K562 (cell line): ENCODE measurements around the gene RPL3. TPM values are rescaled to one million over a fixed set of nuclear protein-coding genes. Genes with fewer than 3 reads are reported as not detected.

Source experiments
- CTBP1 ChIP-seq: fragments of 450-650 bp; IDR thresholded peaks from 2 replicates; pipeline ENCODE4 v1.6.1; 2016; ENCODE audit warnings: borderline replicate concordance
- HMGN3 ChIP-seq: IDR thresholded peaks from 2 replicates; pipeline ENCODE4 v1.6.1; 2011; ENCODE audit warnings: borderline replicate concordance, low read depth, mild to moderate bottlenecking, mixed read lengths, low read length; ENCODE audit not compliant: insufficient read length; ENCODE audit errors: extremely low read depth
- KDM5B ChIP-seq: fragments of 200-600 bp; sonication (generic); IDR thresholded peaks from 2 replicates; pipeline ENCODE4 v1.6.1; 2012; ENCODE audit warnings: low read depth, mild to moderate bottlenecking, moderate library complexity, low read length, control low read depth, inconsistent platforms; ENCODE audit not compliant: insufficient replicate concordance
- RB1 ChIP-seq: fragments of 450-650 bp; IDR thresholded peaks from 2 replicates; pipeline ENCODE4 v1.6.1; 2017; ENCODE audit warnings: low read depth, mild to moderate bottlenecking
- SMAD2 ChIP-seq: fragments of 150-350 bp; IDR thresholded peaks from 2 replicates; pipeline ENCODE4 v1.6.1; 2014; ENCODE audit warnings: low read depth, mild to moderate bottlenecking, low read length
- SMAD4 ChIP-seq: fragments of 250-450 bp; sonication (Bioruptor Pico); conservative IDR thresholded peaks from 2 replicates; pipeline ENCODE4 v1.8.0; 2021; ENCODE audit warnings: inconsistent platforms, mild to moderate bottlenecking, moderate library complexity
- SRSF3 ChIP-seq: fragments of 200-400 bp; formaldehyde crosslinking; IDR thresholded peaks from 2 replicates; pipeline ENCODE4 v1.6.1; 2016; ENCODE audit warnings: mild to moderate bottlenecking, low read length, moderate library complexity; ENCODE audit not compliant: insufficient read depth
- TCF3 ChIP-seq: sonication (generic); formaldehyde crosslinking; IDR thresholded peaks from 2 replicates; pipeline ENCODE4 v1.4.0; 2020; ENCODE audit warnings: mild to moderate bottlenecking, missing genetic modification reagents
- THRB ChIP-seq: fragments of 450-650 bp; formaldehyde crosslinking; conservative IDR thresholded peaks from 2 replicates; pipeline ENCODE4 v1.4.0; 2022; ENCODE audit warnings: mild to moderate bottlenecking, missing genetic modification characterization
- ZBTB40 ChIP-seq, 2 experiments: fragments of 450-650 bp in 1 of 2; sonication (generic) in 1 of 2; formaldehyde crosslinking in 1 of 2; IDR thresholded peaks; 2 replicates each; pipeline versions ENCODE4 v1.7.1 to v1.9.0; 2016 to 2022; ENCODE audit warnings: inconsistent platforms in 1 of 2, mild to moderate bottlenecking in 1 of 2, missing genetic modification reagents in 1 of 2
- polyA plus RNA-seq, 8 experiments: library from polyadenylated mRNA; depleted of rRNA in 4 of 8; stranded (reverse) in 5 of 8; unstranded in 3 of 8; fragments of >200 nt; fragmentation: Nextera tagmentation in 2 of 8; fragmentation: Illumina TruSeq in 1 of 8; extraction: Ambion mirVana in 2 of 8; extraction: Trizol in 1 of 8; gene quantifications; 2 replicates each; pipeline versions ENCODE4 v1.2.1 to v1.2.3, GENCODE V29; 2011 to 2014; ENCODE audit warnings: inconsistent platforms in 1 of 8, missing spikeins in 1 of 8
- total RNA-seq, 7 experiments: library from RNA; depleted of rRNA in 6 of 7; stranded (reverse); fragments of >200 nt in 6 of 7; fragmentation: Illumina TruSeq in 2 of 7; extraction: Trizol in 2 of 7; gene quantifications; 2 replicates each; pipeline versions ENCODE4 v1.2.1 to v1.2.3, GENCODE V29; 2011 to 2021; ENCODE audit warnings: low replicate concordance in 1 of 7

RPL3 gene
- total and polyA plus RNA-seq, 9 of the 15 experiments (the other 6 are each of a cell fraction or from before 2014, with no cell fraction given), result 1,624 to 4,066 (median 2,565) TPM

- TF ChIP-seq SRSF3 (no peak), CTBP1 (no peak), ZBTB40 (IDR thresholded peaks at IDR 0.05) (no peak), ZBTB40 (CRISPR knock-in tag; IDR thresholded peaks at IDR 0.05) (no peak), TCF3 (CRISPR knock-in tag) (no peak), HMGN3 (no peak), SMAD4 (CRISPR knock-in tag) (no peak), THRB (CRISPR knock-in tag) (no peak), SMAD2 (no peak), RB1 (no peak), KDM5B (no peak)
- TF ChIP-seq, all 486 proteins: peak for 0
These were observed 16.1 kb downstream of the RPL3 start (continued) for GRCh38 chr22:39303358-39303757.
